ENCODE measurements around the gene TNFRSF21.
"Not testable (repeated sequence)": the region's sequence is repeated elsewhere in the genome, so short reads cannot be mapped to it uniquely, and the experiment has no call there.

Gene TNFRSF21

GRCh38 chr6:47235964-47236760 lies 73.5 kb downstream of the TNFRSF21 start:
- Histone ChIP-seq H3K4me3 (no peak overlapping the region), H3K27ac (no peak overlapping the region)

- no peak overlapping the region for H3K27ac ChIP-seq
- H3K4me3 ChIP-seq, result no peak overlapping the region
These were observed 74.3 kb downstream of the TNFRSF21 start for GRCh38 chr6:47235421-47235820.

- H3K27ac ChIP-seq, result no peak overlapping the region
- no peak overlapping the region for H3K4me3 ChIP-seq
These were observed 75.3 kb downstream of the TNFRSF21 start for GRCh38 chr6:47234266-47234933.

GRCh38 chr6:47231151-47231550 lies 78.6 kb downstream of the TNFRSF21 start:
- Histone ChIP-seq H3K27ac (no peak overlapping the region), H3K4me3 (no peak overlapping the region)

GRCh38 chr6:47230579-47230978 lies 79.1 kb downstream of the TNFRSF21 start:
- no peak overlapping the region for H3K27ac ChIP-seq
- no peak overlapping the region for H3K4me3 ChIP-seq

- H3K4me3 ChIP-seq, result no peak overlapping the region
- H3K27ac ChIP-seq, result no peak overlapping the region
These were observed 80.5 kb downstream of the TNFRSF21 start for GRCh38 chr6:47229255-47229654.

- H3K4me3 ChIP-seq, H3K27ac ChIP-seq: not testable (repeated sequence)
These were observed 81.6 kb downstream of the TNFRSF21 start for GRCh38 chr6:47228093-47228492.

GRCh38 chr6:47223251-47223650 lies 86.5 kb downstream of the TNFRSF21 start:
- H3K27ac ChIP-seq, H3K4me3 ChIP-seq: not testable (repeated sequence)

GRCh38 chr6:47221565-47221964 lies 88.1 kb downstream of the TNFRSF21 start:
- no peak overlapping the region for H3K27ac ChIP-seq
- no peak overlapping the region for H3K4me3 ChIP-seq

- H3K27ac ChIP-seq, result no peak overlapping the region
- H3K4me3 ChIP-seq, result no peak overlapping the region
These were observed 100.1 kb downstream of the TNFRSF21 start for GRCh38 chr6:47209632-47210031.

GRCh38 chr6:47207261-47207660 lies 102.4 kb downstream of the TNFRSF21 start:
- Histone ChIP-seq H3K4me3 (no peak overlapping the region), H3K27ac (no peak overlapping the region)

- Histone ChIP-seq H3K4me3 (no peak overlapping the region), H3K27ac (no peak overlapping the region)
These were observed 103.1 kb downstream of the TNFRSF21 start for GRCh38 chr6:47206626-47207025.

- H3K27ac ChIP-seq, result no peak overlapping the region
- no peak overlapping the region for H3K4me3 ChIP-seq
These were observed 105.6 kb downstream of the TNFRSF21 start for GRCh38 chr6:47203938-47204611.

- Histone ChIP-seq H3K27ac (no peak overlapping the region), H3K4me3 (no peak overlapping the region)
These were observed 106.3 kb downstream of the TNFRSF21 start for GRCh38 chr6:47203266-47203937.

GRCh38 chr6:47202644-47203205 lies 107.0 kb downstream of the TNFRSF21 start:
- Histone ChIP-seq H3K4me3 (no peak overlapping the region), H3K27ac (no peak overlapping the region)

GRCh38 chr6:47200536-47201334 lies 109.0 kb downstream of the TNFRSF21 start:
- Histone ChIP-seq H3K4me3 (no peak overlapping the region), H3K27ac (no peak overlapping the region)

- H3K27ac ChIP-seq, result no peak overlapping the region
- no peak overlapping the region for H3K4me3 ChIP-seq
These were observed 111.7 kb downstream of the TNFRSF21 start for GRCh38 chr6:47197682-47198640.

- no peak overlapping the region for H3K4me3 ChIP-seq
- H3K27ac ChIP-seq, result no peak overlapping the region
These were observed 113.6 kb downstream of the TNFRSF21 start for GRCh38 chr6:47196113-47196512.

Measured in skin epidermis (tissue), 12 donors.